Activated CD4-positive, alpha-beta T cell treated with anti-CD3 and anti-CD28 coated beads, Interleukin-2, amount 50 U/mL, for 1 hour (primary cell): ENCODE results near the gene TMEM116.
A peak's percentile ranks its signal among the peaks of the same experiment; 100 is the strongest.
"Not testable (repeated sequence)": the region's sequence is repeated elsewhere in the genome, so short reads cannot be mapped to it uniquely, and the experiment has no call there.

Source experiments
- DNase-seq: peaks from one replicate; pipeline ENCODE4 v3.0.0-alpha.2; 2020

The TMEM116 gene

DNA sequence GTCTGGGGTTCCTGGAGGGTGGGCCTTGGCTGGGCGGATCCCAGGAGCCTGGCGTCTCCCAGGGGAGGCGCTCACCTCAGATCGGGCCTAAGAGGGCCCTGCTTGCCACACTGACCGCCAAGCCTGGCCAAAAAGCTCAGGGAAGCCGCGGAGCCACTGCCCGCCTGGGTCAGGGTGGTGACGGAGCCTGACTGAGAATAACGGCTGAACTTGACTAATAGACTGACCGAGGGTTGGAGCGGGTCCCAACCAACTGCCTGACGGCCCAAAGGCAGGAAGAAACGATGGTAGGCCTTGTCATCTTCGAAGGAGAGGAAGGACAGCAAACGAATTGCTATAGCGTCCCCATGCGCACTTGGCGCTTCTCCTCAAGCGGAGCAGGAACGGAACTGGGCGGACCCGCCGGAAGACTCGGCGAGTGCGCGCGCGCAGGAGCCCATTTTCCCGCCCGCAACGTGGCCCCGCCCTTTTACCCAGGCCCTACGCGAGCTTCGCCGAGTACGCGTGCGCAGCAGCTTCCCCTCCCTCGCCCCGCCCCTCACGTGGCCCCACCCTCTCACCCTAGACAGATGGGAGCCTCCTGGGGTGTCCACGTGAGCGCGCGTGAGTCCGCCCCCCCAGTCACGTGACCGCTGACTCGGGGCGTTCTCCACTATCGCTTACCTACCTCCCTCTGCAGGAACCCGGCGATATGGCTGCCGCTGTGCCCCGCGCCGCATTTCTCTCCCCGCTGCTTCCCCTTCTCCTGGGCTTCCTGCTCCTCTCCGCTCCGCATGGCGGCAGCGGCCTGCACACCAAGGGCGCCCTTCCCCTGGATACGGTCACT is at the start of gene TMEM116, which contains the start of gene ERP29:
TSS of gene TMEM116 (minus strand) at position 391 of the 826 bp plus-strand sequence. CDS start 7,895 bp downstream, outside the sequence.
TSS of gene ERP29 (plus strand) at position 652 of the 826 bp plus-strand sequence. CDS start at position 692, 40 bp downstream.
- DNase-seq = peak; percentile 100

DNA sequence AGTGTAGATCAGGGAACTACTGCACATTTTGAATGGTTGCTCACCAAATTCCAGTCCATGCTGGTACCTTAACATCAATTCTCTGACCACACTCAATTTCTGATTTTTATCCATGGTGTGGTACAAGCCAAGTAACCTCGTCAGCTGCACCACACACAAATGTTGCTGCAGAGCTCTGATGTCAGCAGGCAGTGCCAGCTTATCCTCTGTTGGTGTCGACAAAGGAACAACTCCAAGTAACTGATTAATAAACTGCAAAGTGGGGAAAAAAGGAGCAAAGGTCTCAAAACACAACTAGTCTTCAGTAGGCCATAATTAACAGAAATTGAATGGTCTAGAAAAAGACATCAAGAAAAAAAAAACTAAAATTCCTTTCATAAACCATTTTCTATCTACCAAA is 48.2 kb upstream of the TMEM116 start:
- DNase-seq = no peak

DNA sequence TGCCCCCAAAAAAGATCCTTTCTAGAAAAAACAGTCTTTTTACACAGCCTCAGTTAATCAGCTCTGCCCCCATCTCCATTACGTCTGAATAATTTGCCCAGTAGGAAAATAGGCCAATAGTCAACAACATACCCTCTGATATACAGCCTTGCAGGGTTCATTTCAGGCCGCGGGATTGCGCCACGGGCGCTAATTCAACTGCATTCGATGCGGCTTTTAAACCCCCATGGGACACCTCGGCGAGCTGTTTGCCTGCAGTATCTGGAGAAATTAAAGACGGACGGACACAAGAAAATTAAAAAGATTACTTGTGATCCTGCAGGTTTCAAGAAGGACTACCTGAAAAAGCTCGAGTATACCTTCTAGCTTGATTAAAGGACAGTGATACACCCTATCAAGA is 36.4 kb upstream of the TMEM116 start:
- no peak for DNase-seq

DNA sequence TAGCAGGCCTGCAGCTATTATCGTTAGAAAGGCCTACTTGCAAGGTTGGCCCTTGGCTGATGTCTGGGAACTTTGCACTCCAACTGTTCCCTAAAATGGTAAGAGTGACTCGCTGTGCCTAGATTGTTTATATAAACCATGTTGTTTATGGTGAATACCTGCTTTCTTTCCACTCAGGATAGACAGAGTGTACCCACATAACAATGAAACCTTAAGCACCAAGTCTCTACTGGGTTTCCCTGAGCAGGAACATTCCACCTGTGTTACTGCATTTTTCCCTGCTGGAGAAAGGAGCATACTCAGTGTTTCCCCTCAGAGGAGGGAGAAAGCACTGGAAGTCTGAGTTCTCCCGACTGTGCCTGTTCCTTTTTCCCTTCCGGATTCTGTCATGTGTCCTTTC is 33.0 kb upstream of the TMEM116 start:
- no peak for DNase-seq

DNA sequence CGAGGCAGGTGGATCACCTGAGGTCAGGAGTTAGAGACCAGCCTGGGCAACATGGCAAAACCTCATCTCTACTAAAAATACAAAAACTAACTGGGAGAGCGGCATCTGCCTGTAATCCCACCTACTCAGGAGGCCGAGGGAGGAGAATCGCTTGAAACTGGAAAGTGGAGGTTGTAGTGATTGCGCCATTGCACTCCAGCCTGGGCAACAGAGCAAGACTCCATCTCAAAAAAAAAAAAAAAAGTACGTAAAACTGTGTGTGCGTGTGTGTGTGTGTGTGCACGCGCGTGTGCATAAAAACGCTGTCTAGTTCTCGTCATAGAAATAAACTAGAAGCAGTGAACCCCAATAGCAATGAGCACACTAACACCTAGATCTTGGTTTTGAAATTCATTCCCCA is 23.6 kb upstream of the TMEM116 start:
- DNase-seq = not testable (repeated sequence)

DNA sequence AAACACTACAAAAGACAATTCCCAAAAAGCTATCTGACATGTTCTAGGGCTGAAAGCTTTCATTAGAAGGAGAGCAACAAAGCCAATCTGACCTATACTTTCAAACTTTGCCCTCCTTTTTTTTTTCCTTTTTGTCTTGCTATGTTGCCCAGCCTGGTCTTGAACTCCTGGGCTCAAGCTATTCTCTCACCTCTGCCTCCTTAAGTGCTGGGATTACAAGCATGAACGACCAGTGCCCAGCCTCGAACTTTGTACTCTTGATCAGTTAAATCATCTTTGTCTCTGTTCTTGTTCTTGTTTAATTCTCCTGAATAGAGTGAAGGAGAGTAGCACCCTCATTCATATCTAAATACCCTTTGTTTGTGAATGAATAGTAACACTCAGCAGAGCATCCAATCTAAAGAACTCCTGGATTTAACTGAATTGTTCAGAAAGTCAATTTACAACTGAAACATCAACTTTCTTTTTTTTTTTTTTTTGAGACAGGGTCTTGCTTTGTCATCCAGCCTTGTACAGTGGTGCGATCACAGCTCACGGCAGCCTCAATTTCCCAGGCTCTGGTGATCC is 22.3 kb upstream of the TMEM116 start:
- DNase-seq = no peak

DNA sequence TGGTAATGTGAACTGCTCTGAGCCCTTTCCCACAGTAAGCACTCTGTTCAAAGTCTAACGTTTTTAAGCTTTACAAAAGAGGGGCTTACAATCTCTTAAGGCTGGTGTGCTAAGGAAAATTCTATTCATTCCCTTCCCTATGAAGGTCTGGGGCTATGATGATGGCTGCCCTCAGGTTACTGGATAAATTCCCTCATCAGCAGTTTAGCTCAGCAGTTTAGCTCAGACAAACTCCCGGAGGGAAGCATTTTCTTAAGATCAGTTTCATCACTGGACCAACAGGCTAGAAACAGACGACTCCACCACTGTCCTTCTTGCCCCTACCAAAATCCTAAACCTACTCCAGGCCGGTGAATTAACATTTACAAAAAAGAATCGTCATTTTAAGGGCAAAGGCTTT is 19.3 kb upstream of the TMEM116 start:
- no peak for DNase-seq

DNA sequence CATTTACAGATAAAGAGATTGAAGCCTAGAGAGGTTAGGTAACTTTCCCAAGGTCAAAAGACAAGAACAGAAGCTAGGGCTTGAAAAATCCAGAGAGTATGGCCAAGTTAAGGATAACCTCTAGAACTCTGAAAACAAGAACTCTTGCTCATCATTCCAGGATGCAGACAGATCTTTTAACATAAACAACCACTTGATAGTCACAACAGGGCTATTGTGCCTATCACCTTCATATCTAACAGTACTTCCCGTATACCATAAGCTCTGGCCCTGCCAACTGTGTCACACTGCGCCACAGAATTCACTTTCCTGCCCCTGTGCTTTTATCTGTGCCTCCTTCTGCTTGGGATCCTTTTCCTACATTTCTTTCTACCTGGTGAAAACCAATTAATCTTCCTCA is 18.5 kb upstream of the TMEM116 start:
- DNase-seq = no peak

DNA sequence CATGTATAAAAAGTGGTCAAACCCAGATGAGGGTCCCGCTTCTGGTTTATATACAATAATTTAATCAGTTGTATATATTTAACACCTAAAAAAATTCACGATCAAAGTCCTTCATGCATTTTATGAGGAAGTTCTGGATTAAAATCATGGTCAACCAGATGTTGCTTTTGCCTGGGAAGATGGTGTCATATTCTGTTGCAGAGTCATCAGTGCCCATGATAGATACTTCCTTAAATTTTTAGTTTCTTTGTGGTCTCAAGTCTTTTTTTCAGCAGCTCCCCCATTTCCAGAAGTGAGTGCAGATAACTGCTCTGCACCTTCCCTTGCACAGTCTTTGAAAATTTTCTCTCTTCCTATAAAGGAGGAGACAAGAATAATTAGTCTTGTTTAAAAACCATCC is 16.3 kb upstream of the TMEM116 start:
- DNase-seq = no peak

DNA sequence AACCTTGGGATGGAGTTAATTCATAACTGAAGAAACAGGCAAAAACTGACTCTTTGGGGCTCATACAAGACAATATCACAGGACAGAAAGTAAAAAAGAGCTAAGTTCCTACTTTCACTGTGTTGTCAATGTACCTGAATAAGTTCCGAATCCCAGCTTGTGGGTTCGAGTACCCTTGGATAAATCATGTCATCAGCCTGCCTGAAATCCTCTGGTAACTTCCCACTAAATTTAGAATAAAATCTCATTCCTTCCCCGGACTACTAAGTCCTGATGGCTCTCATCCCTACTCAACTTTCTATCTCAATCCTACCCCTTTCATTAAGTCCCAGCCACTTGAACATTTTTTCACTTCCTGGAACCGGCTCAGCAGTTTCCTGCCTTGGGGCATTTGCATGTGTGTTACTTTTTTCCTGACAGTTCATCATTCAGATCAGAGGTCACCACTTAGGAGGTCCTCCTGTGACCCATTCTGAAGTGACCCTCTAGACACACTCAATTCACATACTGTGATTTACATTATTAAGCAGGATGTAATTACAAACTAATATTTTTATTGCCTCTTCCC is 12.9 kb upstream of the TMEM116 start:
- no peak for DNase-seq

DNA sequence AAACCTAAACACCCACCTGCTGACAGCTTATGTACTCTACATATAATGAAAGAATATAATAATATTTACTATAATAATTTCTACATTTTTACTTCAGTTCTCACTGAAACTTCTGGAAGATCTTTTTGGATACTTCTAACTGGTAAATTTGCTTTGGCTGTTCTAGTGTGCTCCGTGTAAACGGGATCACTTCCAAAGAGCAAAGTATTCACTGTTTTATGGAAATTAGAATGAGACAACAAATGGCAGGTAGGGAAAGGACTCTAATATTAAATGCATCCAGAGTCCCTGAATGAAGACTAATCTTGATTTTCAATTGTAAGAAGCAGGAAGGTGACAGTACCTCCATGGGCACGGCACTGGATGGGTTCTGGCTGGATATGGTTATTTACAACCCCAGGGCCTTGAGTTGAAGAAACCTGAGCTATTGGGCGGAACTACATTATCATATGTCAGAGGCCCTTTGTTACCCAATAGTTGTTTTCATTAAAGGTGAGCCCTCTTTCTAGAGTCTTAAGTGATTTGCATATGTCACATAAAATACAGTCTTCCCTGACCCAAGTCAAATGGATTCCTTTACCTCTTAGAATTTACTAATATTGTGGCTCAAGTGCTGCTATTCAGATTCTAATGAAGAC is 10.9 kb upstream of the TMEM116 start:
- DNase-seq = no peak

DNA sequence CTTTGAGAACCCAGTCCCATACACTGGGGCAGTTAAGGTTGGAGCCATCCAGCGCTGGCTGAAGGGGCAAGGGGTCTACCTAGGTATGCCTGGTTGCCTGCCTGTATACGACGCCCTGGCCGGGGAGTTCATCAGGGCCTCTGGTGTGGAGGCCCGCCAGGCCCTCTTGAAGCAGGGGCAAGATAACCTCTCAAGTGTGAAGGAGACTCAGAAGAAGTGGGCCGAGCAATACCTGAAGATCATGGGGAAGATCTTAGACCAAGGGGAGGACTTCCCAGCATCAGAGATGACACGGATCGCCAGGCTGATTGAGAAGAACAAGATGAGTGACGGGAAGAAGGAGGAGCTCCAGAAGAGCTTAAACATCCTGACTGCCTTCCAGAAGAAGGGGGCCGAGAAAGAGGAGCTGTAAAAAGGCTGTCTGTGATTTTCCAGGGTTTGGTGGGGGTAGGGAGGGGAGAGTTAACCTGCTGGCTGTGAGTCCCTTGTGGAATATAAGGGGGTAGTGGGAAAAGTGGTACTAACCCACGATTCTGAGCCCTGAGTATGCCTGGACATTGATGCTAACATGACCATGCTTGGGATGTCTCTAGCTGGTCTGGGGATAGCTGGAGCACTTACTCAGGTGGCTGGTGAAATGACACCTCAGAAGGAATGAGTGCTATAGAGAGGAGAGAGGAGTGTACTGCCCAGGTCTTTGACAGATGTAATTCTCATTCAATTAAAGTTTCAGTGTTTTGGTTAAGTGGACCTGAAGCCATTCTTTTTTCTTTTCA is 9.5 kb upstream of the TMEM116 start:
- DNase-seq = no peak

DNA sequence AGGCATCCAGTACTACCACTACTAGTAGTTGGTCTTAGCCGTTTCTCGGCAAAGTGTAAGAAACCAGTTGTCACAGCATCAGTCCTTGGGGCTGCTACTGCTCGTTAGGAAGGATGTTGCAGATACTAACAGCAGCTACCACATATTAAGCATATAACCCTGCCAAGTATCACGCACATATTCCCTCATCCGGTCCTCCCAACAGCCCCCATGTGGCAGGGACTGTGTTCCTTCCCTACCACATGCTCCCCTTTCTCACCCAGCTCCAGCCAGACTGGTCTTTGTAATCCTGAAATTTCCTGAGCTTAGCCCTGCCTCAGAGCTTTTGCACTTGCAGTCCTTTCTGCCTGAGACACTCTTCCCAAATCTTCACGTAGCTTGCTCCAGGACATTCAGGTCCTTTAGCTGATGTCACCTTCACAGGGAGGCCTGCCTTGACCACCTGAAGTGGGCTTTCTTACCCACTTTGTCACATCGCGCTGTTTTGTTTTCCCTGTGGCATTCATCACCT is 8.0 kb upstream of the TMEM116 start:
- no peak for DNase-seq

DNA sequence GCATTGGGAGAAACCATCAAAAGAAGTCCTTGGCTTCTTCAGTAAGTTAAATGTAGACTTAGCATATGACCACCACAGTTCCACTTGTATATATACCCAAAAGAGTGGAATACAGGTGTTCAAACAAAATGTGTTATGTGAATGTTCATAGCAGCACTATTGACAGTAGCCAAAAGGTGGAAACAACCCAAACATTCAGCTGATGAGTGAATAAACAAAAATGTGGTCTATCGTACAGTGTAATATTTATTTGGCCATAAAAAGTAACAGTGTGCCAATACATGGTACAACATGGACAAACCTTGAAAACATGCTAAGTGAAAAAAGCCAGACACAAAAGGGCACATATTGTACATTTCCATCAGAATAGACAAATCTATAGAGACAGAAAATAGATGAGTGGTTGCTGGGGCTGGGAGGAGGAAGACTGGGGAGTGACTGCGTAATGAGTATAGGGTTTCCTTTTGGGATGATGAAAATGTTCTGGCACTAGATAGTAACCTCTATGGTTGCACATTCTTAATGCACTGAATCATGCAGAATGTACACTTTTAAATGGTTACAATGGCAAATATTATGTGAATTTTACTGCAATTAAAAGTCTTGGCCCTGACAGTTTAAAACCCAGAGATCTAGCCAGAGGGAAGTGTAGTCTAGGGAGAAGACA is 5.7 kb upstream of the TMEM116 start:
- no peak for DNase-seq

DNA sequence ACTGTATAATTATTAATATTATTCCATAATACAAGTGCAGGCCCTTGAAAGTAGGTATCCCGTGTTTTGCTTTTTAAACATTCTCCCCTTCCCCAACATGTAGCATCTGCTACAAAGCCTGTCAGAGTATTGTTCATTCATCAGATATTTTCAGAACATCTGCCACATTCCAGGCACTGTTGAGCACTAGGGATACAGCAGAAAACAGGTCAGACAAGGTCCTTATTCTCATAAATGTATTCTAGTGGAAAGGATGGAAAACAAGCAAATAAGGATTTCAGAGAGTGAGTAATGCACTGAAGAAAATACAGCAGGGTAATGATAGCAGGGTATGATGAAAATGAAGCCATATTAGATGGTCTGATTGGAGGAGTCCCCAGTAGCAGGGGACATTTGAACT is 4.1 kb upstream of the TMEM116 start:
- DNase-seq = no peak

DNA sequence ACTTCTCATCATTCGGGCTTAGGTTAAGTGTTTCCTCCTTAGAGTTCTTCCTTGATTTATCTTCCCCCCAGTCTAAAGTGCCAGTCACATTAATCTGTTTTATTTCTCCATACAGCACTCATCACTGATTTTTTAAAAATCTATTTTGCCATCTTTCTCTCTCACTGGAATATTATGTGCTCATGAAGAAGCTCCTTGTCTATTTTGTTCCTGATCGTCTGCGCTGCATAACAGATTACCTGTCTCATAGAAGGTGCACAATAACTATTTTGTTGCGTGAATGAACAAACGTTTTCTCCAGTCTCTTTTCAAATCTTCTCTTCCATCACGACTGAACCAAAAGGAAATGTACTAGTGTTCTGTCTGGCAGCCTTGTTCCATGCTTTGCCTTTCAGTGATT is 3.0 kb upstream of the TMEM116 start:
- no peak for DNase-seq

DNA sequence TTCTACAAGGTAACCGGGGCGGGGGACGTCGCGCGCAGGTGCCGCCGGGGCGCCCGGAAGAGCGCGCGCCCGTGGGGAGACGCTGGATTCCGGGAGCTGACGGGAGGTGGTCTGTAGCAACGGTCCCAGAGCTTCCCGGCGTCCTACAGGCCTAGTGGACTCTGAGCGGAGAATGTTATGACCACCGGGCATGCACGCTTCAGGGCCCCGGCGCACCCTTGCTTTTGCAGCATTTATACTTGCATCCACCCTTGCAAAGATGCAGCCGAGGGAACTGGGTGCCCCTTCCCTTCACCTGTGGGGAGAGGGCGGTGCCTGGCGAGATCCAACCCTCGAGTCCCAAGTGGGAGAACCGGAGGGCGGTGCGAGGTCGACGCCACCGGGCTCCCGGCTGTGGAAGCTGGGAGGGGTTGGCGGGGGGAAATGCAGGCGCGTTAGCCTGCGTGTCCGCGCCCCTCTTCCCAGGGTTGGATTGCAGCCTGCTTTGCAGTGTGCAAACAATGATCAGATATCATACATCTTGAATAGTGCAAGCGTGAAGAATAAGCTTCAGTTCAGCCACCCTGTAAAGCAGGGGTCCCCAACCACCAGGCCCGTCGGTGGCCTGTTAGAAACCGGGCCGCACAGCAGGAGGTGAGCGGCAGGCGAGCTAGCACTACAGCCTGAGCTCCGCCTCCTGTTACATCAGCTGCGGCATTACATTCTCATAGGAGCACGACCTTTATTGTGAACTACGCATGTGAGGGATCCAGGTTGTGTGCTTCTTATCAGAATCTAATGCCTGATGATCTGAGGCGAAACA is 837 bp upstream of the TMEM116 start:
- peak; percentile 68 for DNase-seq

DNA sequence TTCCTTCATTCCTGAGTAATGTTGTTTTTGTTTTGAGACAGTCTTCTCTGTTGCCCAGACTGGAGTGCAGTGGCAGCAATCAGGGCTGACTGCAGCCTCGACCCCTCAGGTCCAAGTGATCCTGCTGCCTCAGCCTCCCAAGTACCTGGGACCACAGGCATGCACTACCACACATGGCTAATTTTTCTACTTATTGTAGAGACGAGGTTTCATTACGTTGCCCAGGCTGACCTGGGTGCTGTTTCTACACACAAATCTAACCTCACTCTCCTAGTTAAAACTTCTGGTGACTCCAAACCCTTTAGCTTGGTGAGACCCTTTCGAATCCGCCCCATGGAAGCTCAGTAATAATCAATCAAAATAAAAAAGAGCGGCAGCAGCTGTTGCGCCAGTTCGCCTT is 1.3 kb downstream of the TMEM116 start:
- no peak for DNase-seq

DNA sequence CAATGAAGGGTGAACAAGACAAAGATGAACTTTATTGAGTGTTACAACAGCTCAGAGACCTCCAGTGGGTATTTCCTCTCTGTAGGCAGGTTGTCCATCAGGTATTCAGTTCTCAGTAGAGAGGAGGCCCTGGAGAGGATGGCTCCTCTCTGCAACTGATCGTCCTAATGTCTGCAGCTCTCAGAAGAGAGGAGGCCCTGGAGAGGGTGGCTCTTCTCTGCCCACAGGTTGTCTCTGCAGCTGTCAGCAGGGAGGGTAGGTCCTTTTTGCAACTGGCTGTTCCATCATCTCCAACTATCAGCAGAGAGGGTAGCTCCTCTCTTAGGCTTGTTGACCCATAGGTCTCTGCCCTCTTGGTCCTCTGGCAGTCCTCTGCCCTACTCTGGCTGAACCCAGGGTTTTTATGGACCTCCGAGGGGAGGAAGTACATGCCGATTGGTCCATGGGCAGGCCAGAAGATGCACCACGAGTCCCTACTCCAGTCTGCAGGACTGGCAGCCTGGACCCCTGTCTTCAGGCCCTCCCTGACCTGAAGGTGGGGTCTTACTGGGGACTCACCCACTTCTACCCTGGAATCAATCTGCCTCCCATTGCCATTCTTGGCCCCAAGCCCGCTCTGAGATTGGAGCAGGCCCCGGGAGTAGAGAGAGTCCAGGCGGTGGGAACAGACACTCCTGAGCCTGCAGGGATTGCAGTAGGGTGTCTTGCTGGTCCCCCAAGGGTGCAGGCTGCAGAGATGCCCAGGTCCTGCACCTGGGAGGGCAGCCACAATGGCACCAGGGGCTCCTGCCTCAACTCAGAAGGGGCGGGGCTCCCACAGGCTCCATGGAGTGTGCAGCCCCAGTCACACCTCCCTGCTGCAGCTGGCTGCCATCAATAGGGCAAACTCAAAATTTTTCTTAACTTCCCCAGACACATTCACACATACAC is 2.3 kb downstream of the TMEM116 start:
- DNase-seq = no peak

DNA sequence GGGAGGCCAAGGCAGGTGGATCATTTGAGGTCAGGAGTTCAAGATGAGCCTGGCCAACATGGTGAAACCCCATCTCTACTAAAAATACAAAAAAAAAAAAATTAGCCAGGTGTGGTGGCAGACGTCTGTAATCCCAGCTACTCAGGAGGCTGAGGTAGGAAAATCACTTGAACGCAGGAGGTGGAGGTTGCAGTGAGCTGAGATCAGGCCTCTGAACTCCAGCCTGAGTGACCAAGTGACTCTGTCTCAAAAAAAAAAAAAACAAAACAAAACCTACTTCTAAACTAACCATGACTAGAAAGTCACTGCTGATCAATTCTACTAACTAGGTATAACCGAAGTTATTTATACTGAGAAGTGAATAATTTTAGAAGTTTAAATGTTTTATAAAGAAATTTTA is 3.4 kb downstream of the TMEM116 start:
- not testable (repeated sequence) for DNase-seq
